Nephron progenitor cell (in vitro differentiated cells): ENCODE measurements around the gene APOC1.

Source experiments
- DNase-seq: peaks from one replicate; pipeline ENCODE4 v3.0.0; 2021
- H3K27ac Mint-ChIP-seq: 2 replicates; pipeline ENCODE4 v1.8.0; 2021; ENCODE audit warnings: mild to moderate bottlenecking, moderate library complexity, mixed read lengths
- H3K27me3 Mint-ChIP-seq: 2 replicates; pipeline ENCODE4 v1.8.0; 2021; ENCODE audit warnings: mild to moderate bottlenecking, low read depth, mixed read lengths; ENCODE audit not compliant: poor library complexity
- H3K36me3 Mint-ChIP-seq: 2 replicates; pipeline ENCODE4 v1.8.0; 2021; ENCODE audit warnings: low read depth, mixed read lengths
- H3K4me1 Mint-ChIP-seq: 2 replicates; pipeline ENCODE4 v1.8.0; 2021; ENCODE audit warnings: mixed read lengths
- H3K4me3 Mint-ChIP-seq: 2 replicates; pipeline ENCODE4 v1.8.0; 2021; ENCODE audit warnings: mild to moderate bottlenecking, moderate library complexity, mixed read lengths
- H3K9me3 Mint-ChIP-seq: 2 replicates; pipeline ENCODE4 v1.8.0; 2021; ENCODE audit warnings: mild to moderate bottlenecking, moderate library complexity, mixed read lengths
- TF ChIP-seq, protein P1 (sequence below): fragments of 200-600 bp; sonication (generic); IDR thresholded peaks from 2 replicates; pipeline ENCODE4 v1.5.0; 2021; ENCODE audit warnings: antibody characterized with exemption

The APOC1 gene

DNA sequence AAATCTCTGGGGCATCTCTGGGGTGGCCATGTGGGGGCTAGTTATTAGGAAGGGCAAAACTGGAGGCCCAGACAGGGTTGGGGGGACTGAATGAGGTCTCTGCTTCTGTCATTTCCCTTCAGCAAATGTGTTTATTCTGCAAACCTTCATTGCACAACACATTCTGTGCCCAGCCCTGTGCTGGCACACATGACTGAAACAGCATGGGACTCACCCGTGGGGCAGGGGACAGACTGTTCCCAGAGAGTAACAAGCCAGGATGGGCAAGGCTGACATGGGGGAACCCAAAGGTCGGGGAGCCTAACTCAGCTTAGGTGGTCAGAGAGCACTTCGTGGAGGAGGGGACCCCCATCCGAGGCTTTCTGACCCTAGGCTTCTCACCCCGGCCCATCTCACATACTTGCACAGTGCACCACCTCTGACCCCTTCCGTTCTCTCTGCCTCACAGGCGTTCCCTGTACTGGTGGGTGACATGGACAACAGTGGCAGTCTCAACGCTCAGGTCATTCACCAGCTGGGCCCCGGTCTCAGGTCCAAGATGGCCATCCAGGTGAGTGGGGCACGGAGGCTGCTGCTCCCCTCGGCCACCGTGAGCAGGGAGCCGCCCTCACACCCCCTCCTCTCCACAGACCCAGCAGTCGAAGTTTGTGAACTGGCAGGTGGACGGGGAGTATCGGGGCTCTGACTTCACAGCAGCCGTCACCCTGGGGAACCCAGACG lies 20.9 kb upstream of the APOC1 start:
- Mint-ChIP-seq H3K4me3 (peak overlapping the region; percentile 95), H3K9me3 (no peaks in the 10 kb centered on the region), H3K36me3 (peaks cover 59% of the 10 kb centered on the region), H3K27ac (no peak overlapping the region), H3K27me3 (peaks cover 3% of the 10 kb centered on the region), H3K4me1 (peaks cover 32% of the 10 kb centered on the region)
- no peak for DNase-seq
- TF ChIP-seq, protein P1, sequence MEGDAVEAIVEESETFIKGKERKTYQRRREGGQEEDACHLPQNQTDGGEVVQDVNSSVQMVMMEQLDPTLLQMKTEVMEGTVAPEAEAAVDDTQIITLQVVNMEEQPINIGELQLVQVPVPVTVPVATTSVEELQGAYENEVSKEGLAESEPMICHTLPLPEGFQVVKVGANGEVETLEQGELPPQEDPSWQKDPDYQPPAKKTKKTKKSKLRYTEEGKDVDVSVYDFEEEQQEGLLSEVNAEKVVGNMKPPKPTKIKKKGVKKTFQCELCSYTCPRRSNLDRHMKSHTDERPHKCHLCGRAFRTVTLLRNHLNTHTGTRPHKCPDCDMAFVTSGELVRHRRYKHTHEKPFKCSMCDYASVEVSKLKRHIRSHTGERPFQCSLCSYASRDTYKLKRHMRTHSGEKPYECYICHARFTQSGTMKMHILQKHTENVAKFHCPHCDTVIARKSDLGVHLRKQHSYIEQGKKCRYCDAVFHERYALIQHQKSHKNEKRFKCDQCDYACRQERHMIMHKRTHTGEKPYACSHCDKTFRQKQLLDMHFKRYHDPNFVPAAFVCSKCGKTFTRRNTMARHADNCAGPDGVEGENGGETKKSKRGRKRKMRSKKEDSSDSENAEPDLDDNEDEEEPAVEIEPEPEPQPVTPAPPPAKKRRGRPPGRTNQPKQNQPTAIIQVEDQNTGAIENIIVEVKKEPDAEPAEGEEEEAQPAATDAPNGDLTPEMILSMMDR = no peak

DNA sequence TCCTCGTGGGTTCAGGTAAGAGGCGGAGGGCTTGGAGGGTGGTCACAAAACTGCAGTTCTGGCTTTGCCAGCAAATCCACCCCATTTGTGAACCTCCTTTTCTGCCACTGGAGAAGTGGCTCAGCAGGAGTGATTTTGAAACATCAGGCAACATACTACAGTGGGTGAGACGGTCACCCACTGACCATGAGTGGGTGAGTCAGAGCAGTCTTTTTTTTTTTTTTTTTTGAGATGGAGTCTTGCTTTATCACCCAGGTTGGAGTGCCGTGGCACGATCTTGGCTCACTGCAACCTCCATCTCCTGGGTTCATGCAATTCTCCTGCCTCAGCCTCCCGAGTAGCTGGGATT lies 20.4 kb upstream of the APOC1 start:
- Mint-ChIP-seq H3K36me3 (peaks cover 57% of the 10 kb centered on the region), H3K27ac (no peak overlapping the region), H3K9me3 (no peaks in the 10 kb centered on the region)

DNA sequence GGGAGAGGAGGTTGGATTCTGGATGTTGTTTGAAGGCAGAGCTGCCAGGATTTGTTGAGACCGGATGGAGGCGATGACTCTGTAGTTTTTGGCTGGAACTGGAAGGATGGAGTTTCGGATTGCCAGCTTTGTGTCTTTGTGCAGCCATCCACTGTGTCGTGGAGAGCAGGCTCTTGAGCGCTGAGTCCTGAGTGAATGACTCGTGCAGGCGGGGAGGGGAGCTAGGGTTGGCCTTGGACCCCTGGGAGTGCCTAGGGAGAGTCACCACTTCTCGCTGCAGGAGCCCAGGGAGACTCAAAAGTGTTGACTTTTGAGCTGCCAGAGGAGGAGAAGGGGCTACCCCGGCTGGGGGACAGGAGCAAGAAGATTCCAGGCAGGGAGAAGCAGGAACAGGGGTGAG lies 19.5 kb upstream of the APOC1 start:
- H3K4me1 Mint-ChIP-seq = peaks cover 24% of the 10 kb centered on the region
- TF ChIP-seq, protein P1 = no peak
- no peak overlapping the region for H3K27ac Mint-ChIP-seq
- H3K9me3 Mint-ChIP-seq = no peaks in the 10 kb centered on the region
- peaks cover 3% of the 10 kb centered on the region for H3K27me3 Mint-ChIP-seq
- DNase-seq = no peak
- H3K36me3 Mint-ChIP-seq = peaks cover 62% of the 10 kb centered on the region
- no peak overlapping the region for H3K4me3 Mint-ChIP-seq

More for the DNA sequence above, 20.4 kb upstream of the APOC1 start:
- TF ChIP-seq, protein P1 = no peak
- no peak for DNase-seq
- Mint-ChIP-seq H3K4me3 (no peak overlapping the region), H3K27me3 (peaks cover 3% of the 10 kb centered on the region), H3K4me1 (peaks cover 29% of the 10 kb centered on the region)

DNA sequence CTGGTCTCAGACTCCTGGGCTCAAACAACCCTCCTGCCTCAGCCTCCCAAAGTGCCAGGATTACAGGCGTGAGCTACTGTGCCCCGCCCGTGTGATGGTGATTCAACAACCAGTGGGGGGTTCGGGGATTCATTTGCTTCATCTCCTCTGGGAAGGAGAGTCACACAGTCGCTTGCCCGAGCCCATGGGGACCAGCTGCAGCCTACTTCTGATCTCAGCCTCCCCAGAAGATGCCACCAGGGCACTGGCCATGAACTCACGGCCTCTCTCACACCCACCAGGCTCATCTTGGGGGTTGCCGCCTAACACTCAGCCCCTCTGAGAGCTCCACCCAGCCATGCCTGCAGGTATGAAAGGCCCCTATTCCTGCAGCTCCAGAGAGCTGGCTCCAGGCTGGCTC lies 16.6 kb upstream of the APOC1 start:
- no peaks in the 10 kb centered on the region for H3K9me3 Mint-ChIP-seq
- H3K27ac Mint-ChIP-seq = no peak overlapping the region
- H3K4me3 Mint-ChIP-seq = no peak overlapping the region
- peaks cover 59% of the 10 kb centered on the region for H3K36me3 Mint-ChIP-seq
- TF ChIP-seq, protein P1 = no peak
- H3K4me1 Mint-ChIP-seq = peaks cover 4% of the 10 kb centered on the region
- no peak for DNase-seq
- H3K27me3 Mint-ChIP-seq = no peaks in the 10 kb centered on the region

DNA sequence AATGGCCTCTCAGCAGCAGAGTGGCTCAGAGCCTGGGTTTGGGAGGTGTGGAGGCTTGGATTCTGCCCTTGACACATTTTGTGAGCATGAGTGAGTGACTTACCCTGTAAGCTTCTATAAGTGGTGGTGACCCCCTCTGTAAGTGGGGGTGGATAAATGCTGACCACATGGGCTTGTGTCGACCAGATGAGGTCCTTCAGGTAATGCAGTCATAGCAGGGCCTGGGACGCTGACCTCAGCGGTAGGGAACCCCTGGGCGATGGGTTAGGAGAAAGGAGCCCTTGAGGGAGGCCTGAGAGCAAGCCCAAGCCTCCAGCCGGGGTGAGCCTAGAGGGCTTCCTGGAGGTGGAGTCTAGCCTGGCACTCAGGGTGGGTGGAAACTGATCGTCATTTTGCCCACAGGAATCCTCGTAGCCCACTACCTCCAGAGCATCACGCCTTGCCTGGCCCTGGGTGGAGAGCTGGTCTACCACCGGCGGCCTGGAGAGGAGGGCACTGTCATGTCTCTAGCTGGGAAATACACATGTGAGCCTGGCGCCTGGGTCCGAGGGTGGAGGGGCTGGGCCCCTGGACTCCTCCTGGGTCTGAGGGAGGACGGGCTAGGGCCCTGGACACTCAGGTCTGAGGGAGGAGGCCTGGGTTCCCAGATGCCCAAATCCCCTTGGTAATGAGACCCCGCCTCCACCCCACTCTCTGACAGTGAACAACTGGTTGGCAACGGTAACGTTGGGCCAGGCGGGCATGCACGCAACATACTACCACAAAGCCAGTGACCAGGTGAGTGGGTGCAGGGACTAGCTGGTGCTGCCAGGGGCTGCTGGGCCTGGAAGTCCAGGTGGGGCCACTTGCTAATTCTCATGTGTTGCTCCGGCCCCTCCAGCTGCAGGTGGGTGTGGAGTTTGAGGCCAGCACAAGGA lies 13.8 kb upstream of the APOC1 start:
- Mint-ChIP-seq H3K27me3 (peaks cover 4% of the 10 kb centered on the region), H3K4me3 (no peak overlapping the region), H3K9me3 (no peaks in the 10 kb centered on the region), H3K27ac (no peak overlapping the region), H3K4me1 (peaks cover 15% of the 10 kb centered on the region), H3K36me3 (peaks cover 37% of the 10 kb centered on the region)
- TF ChIP-seq, protein P1 = no peak
- no peak for DNase-seq
